Left lobe of liver (tissue), 2 donors: Measurements from ENCODE around the gene MYBL2. TPM values are rescaled to one million over a fixed set of nuclear protein-coding genes. Genes with fewer than 3 reads are reported as not detected.
A peak's percentile ranks its signal among the peaks of the same experiment; 100 is the strongest.

Experiments used
- ATAC-seq: fragments of 200-7000 bp; cut with Tn5 transposase; one replicate; pipeline ENCODE4 v1.9.1; 2020; ENCODE audit warnings: mild to moderate bottlenecking, moderate library complexity
- DNase-seq: peaks from one replicate; pipeline ENCODE4 v3.0.0-alpha.2; 2020; ENCODE audit warnings: low spot score
- total RNA-seq: library from RNA; stranded (reverse); gene quantifications from one replicate; pipeline ENCODE4 v1.2.1, GENCODE V29; 2021
- donor health status: DM: no; HTN: no; CAD: no; lungs with moderate emphysema.
- donor health status: DM: no; HTN: yes; CAD: no.

Gene MYBL2
- total RNA-seq, 1 donor from 2014 or later: 0.63 TPM

- no peak for ATAC-seq
- DNase-seq: no peak
Observed at GRCh38 chr20:43681991-43682410, 15.1 kb downstream of the MYBL2 start.

DNA sequence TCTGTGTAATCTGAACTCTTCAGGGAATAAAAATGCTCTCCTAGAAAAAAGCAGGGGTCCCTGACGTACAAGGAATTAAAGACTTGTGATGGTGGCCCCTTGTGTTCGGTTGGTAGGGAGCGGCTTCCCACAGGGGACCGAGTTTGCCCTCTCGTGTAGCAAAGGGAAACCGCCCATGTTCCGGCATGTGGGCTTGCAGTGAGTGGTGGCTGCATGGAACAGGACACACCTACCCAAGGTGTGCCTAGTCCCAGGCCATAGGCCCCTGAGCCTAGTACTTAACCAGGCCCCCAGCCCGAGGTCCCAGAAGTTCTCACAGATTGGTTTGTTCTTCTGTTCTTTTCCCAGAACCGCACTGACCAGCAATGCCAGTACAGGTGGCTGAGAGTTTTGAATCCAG, 15.5 kb downstream of the MYBL2 start:
- ATAC-seq: no peak
- DNase-seq: no peak

GRCh38 chr20:43686820-43687219, 19.9 kb downstream of the MYBL2 start:
- DNase-seq (no peak), ATAC-seq (no peak)

DNA sequence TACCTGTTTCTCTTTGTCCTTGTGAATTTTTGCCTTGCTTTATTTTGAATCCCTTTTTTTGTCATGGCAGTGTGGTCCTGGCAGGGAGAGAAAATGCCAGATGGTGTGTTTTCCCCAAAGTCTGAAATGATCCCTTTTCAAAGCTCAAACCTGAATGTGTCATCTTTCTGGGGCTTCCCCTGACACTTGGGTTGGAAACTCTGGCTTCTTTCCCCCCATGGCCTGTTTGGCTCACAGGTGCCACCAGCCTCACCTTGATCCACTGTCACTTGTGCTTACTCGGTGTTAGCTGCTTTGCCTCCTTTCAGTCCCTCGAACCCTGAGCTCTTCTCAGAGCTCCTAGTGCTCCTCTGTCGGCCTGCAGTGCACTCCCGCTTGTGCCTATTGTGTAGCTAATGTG, 22.3 kb downstream of the MYBL2 start:
- DNase-seq: no peak
- no peak for ATAC-seq

DNA sequence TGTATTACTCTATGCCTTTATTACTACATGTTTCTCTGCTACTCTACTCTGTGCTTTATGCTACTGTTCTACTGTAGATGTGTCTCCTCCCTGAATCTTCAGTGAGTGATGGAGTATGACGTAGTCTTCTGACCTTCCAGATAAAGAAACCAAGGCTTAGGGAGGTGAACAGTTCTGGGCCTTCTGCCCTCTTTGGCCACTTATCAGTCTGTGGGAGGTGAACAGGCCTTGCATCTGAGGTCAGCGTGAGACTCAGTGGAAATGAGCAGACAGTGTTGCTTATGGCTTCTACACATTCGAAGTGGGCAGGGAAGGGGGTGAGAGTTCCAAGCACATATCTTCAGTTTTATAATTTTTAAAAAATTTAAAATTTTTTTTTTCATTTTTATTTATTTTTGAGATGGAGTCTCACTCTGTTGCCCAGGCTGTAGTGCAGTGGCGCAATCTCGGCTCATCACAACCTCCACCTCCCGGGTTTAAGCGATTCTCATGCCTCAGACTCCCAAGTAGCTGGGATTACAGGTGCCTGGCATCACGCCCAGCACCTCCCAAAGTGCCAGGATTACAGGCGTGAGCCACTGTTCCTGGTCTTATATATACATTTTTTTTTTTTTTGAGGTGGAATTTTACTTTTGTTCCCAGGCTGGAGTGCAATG, 24.2 kb downstream of the MYBL2 start:
- no peak for DNase-seq
- ATAC-seq: no peak

DNA sequence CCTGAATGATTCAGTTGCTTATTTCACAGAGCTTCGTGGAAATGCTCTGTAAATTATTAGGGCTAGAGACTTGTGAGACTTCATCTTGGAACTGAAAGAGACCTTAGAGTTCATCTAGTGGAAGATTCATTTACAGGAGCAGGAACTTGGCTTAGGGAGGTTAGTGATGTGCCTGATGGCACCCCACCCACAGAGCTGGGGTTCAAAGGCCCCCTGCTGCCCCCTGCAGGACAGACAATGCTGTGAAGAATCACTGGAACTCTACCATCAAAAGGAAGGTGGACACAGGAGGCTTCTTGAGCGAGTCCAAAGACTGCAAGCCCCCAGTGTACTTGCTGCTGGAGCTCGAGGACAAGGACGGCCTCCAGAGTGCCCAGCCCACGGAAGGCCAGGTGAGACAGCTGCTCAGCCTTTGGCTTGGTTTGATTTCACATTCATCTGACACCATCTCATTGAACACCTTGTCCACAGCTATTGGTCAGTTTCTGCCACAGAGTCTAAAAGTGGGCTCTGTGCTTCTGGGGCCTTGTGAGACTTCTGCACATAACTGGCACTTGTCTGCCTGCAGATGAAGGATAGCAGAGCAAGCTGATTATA, 25.1 kb downstream of the MYBL2 start:
- peak; percentile 92 for ATAC-seq
- peak; percentile 66 for DNase-seq

DNA sequence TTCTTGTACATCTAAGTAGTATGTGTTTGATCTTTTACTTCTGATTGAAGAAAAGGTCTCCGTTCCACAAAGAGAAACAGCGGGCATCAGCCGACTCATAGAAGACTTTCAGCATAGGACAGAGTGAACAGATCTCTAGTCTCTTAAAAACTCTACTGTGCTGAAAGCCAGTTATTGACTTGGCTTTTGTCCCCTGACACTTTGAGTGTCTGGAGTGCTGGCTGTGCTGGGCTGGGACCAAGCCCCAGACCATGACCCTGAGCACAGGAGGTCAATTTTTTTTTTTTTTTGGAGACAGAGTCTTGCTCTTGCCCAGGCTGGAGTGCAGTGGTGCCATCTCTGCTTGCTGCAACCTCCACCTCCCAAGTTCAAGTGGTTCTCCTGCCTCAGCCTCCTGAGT, 27.8 kb downstream of the MYBL2 start:
- ATAC-seq: peak; percentile 74

GRCh38 chr20:43695571-43695970, 28.7 kb downstream of the MYBL2 start:
- DNase-seq (no peak), ATAC-seq (peak; percentile 64)

More for the DNA sequence above, 27.8 kb downstream of the MYBL2 start:
- DNase-seq: no peak

DNA sequence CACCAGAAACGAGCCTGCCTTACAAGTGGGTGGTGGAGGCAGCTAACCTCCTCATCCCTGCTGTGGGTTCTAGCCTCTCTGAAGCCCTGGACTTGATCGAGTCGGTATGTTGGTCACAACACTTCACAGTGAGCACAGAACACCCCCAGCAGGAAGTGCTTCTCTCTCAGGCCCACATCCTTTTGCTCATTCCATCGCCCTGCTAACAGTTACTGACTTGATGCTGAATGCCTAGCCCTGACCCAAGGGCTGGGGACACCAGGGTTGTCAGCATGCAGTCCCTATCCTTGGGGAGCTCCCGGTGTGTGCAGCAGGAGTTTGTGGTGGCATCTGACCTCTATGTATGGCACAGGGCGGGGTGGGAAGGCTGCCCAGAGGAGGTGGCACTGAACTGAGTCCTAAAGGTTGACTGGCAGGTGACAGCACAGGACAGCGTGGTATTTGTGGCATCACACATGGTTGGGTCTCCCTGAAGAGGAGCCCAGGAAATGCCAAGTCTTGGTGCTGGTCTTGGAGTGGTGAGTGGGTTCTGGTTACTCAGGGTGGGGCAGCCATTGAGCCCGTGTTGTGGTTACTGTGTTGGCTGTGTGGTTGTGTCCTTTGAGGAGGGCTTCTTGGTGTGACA, 33.1 kb downstream of the MYBL2 start:
- no peak for ATAC-seq
- DNase-seq: no peak

GRCh38 chr20:43700627-43701026, 33.7 kb downstream of the MYBL2 start:
- no peak for DNase-seq
- ATAC-seq: no peak

GRCh38 chr20:43702502-43702901, 35.6 kb downstream of the MYBL2 start:
- DNase-seq: no peak

GRCh38 chr20:43710370-43711044, 43.6 kb downstream of the MYBL2 start:
- ATAC-seq: no peak
- no peak for DNase-seq

More at GRCh38 chr20:43702502-43702901, 35.6 kb downstream of the MYBL2 start:
- no peak for ATAC-seq

- no peak for DNase-seq
- no peak for ATAC-seq
Observed at GRCh38 chr20:43711098-43711654, 44.3 kb downstream of the MYBL2 start.

GRCh38 chr20:43715044-43715443, 48.1 kb downstream of the MYBL2 start:
- ATAC-seq: no peak
- DNase-seq: no peak

DNA sequence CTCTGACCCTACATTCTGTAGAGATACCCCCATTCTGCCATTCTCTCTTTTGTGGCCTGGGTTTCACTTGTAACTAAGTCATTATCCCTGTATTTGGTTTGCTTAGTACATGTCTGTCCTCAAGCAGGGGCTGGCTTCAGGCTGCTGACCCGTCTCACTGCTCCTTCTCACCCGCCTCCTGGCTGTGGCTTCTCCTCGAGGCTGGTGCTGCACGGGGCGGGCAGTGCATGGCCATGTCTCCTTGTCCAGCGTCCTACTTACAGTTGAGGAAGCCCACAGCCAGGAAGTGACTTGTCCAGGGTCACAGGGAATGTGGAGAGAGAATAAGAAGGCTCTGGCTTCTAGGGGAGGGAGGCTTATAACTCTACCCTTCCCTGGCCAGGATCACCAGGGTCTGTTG, 48.6 kb downstream of the MYBL2 start:
- no peak for DNase-seq

DNA sequence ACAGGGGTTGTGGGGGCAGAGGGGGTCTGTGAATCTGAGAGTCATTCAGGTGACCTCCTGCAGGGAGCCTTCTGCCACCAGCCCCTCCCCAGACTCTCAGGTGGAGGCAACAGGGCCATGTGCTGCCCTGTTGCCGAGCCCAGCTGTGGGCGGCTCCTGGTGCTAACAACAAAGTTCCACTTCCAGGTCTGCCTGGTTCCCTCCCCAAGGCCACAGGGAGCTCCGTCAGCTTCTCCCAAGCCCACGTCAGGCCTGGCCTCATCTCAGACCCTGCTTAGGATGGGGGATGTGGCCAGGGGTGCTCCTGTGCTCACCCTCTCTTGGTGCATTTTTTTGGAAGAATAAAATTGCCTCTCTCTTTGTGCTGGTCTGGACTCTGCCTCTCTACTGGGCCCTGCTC, 49.2 kb downstream of the MYBL2 start:
- ATAC-seq (no peak), DNase-seq (no peak)

More for the DNA sequence above, 48.6 kb downstream of the MYBL2 start:
- no peak for ATAC-seq

- no peak for DNase-seq
- ATAC-seq: no peak
Observed at GRCh38 chr20:43716757-43717615, 50.1 kb downstream of the MYBL2 start.

DNA sequence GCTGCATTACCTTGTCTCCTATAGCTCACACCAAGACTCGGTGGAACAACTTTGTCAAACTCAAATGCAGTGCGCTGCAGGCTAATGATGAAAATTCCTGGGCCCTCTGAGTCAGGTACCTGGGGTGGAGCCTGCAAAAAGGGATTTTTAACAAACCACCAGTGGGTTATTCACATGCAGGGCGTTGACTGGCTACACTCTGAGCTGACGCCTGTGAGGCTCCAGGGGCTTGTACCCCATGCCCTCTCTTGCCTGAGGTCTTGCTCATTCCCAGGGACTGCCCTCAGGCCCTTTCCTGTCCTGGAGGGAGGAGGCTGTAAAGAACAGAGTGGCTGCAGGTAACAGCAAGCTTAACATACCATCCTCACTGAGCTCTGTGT, 50.7 kb downstream of the MYBL2 start:
- DNase-seq (no peak), ATAC-seq (no peak)

DNA sequence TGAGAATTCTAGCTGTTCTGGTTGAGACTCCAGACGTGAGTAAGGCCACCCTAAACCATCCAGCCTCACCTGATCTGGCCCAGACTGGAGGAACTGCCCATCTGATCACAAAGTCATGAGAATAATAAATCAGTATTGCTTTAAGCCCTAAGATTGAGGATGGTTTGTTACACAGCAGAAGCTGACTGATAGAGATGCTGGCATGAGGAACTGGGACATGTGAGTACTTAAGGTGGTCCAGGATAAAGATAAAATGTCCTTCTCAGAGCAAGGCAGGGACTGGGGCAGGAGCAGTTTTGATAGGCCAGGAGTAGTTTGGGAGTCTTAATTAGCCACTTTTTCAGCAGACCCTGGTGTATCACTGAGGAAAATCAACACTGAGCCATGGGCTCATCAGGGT, 53.1 kb downstream of the MYBL2 start:
- ATAC-seq (no peak), DNase-seq (no peak)

- ATAC-seq (no peak), DNase-seq (no peak)
Observed at GRCh38 chr20:43721097-43721428, 54.1 kb downstream of the MYBL2 start.
